Measurements from ENCODE around the gene PLCB1. TPM values are rescaled to one million over a fixed set of nuclear protein-coding genes. Genes with fewer than 3 reads are reported as not detected.

The PLCB1 gene
- total RNA-seq, 1 experiment from 2014 or later = 11.3 TPM

DNA sequence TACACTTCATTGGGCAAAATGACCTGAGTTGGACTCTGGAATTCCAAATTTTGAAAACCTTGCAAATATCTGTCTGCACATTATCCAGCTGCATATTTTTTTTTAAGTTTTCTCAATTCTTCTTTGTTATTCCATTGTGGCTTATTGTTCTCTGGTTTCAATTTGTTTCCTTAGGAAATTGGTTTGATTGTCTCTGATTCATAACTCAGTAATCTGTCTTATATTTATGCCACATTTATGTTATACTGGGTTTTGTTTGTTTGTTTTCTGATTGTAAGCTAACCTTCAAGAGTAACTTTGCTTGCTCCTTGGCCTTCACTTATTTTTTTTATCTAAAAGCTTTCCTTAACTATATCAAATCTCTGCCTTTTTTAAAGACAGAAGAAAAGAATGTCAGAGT lies 743.5 kb downstream of the PLCB1 start:
- ATAC-seq = no peak
- H3K4me1 Mint-ChIP-seq = no peaks in the 10 kb centered on the region

DNA sequence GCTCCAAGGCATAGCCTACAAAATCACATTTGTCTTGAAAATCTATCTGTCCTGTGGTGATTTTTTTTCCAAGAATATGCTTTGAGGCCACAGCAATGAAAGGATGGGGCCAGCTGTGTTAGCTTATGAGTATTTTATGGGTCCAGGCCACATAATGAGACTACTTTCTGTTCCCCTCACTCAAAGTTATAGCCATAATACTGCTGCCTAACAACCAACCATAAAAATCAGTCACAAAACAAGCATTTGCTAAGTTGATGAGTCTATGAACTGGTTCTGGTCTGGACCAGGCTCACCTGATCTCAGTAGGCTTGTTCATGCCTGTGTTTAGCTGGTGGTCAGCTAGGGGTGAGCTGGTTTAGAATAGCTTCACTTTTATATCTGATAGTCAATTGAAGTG lies 744.3 kb downstream of the PLCB1 start:
- ChIA-PET POLR2A (no interaction called here), CTCF (interaction anchor here (1.4 kb wide), 1 partner anchor 86 kb away, joined by 3 read pairs; no protein-coding TSS in a partner anchor)
- no peaks in the 10 kb centered on the region for H3K4me1 Mint-ChIP-seq
- no peak for DNase-seq (ENCODE audit: low spot score)
- no peaks in the 10 kb centered on the region for H3K27me3 Mint-ChIP-seq (ENCODE audit: low read depth)
- no peak overlapping the region for H3K27ac Mint-ChIP-seq
- H3K36me3 Mint-ChIP-seq = no peaks in the 10 kb centered on the region
- ATAC-seq = no peak
- no peak for TF ChIP-seq GRHL2 (CRISPR knock-in tag; IDR thresholded peaks at IDR 0.05; ENCODE audit: insufficient replicate concordance, severe bottlenecking)
- TF ChIP-seq ZNF416 (CRISPR knock-in tag; IDR thresholded peaks at IDR 0.05) = no peak
- TF ChIP-seq SMAD3 (CRISPR knock-in tag; IDR thresholded peaks at IDR 0.05; ENCODE audit: borderline replicate concordance) = no peak
- no peak overlapping the region for H3K4me3 Mint-ChIP-seq
- no peaks in the 10 kb centered on the region for H3K9me3 Mint-ChIP-seq

More for the DNA sequence above, 743.5 kb downstream of the PLCB1 start:
- TF ChIP-seq, protein P1, sequence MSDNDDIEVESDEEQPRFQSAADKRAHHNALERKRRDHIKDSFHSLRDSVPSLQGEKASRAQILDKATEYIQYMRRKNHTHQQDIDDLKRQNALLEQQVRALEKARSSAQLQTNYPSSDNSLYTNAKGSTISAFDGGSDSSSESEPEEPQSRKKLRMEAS (CRISPR knock-in tag; IDR thresholded peaks at IDR 0.05) = no peak
- H3K27ac Mint-ChIP-seq = no peak overlapping the region
- no peaks in the 10 kb centered on the region for H3K36me3 Mint-ChIP-seq
- H3K27me3 Mint-ChIP-seq (ENCODE audit: low read depth) = no peaks in the 10 kb centered on the region
- DNase-seq (ENCODE audit: low spot score) = no peak
- H3K9me3 Mint-ChIP-seq = no peaks in the 10 kb centered on the region
- CTCF ChIA-PET = no interaction called here
- POLR2A ChIA-PET = interaction anchor here (0.6 kb wide), 1 partner anchor 193 kb away, joined by 6 read pairs; no protein-coding TSS in a partner anchor
- no peak overlapping the region for H3K4me3 Mint-ChIP-seq

DNA sequence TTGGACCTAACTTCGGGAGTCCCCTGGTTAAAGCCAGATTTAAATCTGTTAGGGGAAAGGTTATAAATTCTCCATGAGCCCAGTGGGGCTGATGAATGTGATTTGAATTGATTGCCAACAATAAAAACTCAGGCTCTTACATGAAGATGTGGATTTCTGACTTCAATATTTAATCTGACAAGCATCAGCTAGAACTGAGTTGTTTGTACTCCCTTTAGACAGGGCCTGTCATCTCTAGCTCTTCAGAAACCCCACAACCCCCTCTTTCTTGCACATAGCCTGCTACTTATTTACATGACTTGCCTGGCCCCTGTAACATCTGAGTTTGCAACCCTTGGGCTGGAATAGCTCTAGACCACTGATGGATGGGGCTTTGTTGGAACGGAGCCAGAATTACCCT lies 745.2 kb downstream of the PLCB1 start:
- no peaks in the 10 kb centered on the region for H3K4me1 Mint-ChIP-seq
- DNase-seq (ENCODE audit: low spot score) (no peak), ATAC-seq (no peak)
- H3K36me3 Mint-ChIP-seq = no peaks in the 10 kb centered on the region
- no peak overlapping the region for H3K27ac Mint-ChIP-seq
- POLR2A ChIA-PET = interaction anchor here (0.6 kb wide), 1 partner anchor 118 kb away, joined by 3 read pairs; no protein-coding TSS in a partner anchor
- no peak overlapping the region for H3K4me3 Mint-ChIP-seq
- no peaks in the 10 kb centered on the region for H3K27me3 Mint-ChIP-seq (ENCODE audit: low read depth)
- CTCF ChIA-PET = interaction anchor here (0.8 to 1.4 kb wide), 3 partner anchors 9 to 87 kb away, joined by 3 to 4 read pairs (median 3); no protein-coding TSS in a partner anchor
- no peaks in the 10 kb centered on the region for H3K9me3 Mint-ChIP-seq
- TF ChIP-seq FOXP1 (CRISPR knock-in tag; IDR thresholded peaks at IDR 0.05; ENCODE audit: borderline replicate concordance) = no peak
- TF ChIP-seq, protein P2, sequence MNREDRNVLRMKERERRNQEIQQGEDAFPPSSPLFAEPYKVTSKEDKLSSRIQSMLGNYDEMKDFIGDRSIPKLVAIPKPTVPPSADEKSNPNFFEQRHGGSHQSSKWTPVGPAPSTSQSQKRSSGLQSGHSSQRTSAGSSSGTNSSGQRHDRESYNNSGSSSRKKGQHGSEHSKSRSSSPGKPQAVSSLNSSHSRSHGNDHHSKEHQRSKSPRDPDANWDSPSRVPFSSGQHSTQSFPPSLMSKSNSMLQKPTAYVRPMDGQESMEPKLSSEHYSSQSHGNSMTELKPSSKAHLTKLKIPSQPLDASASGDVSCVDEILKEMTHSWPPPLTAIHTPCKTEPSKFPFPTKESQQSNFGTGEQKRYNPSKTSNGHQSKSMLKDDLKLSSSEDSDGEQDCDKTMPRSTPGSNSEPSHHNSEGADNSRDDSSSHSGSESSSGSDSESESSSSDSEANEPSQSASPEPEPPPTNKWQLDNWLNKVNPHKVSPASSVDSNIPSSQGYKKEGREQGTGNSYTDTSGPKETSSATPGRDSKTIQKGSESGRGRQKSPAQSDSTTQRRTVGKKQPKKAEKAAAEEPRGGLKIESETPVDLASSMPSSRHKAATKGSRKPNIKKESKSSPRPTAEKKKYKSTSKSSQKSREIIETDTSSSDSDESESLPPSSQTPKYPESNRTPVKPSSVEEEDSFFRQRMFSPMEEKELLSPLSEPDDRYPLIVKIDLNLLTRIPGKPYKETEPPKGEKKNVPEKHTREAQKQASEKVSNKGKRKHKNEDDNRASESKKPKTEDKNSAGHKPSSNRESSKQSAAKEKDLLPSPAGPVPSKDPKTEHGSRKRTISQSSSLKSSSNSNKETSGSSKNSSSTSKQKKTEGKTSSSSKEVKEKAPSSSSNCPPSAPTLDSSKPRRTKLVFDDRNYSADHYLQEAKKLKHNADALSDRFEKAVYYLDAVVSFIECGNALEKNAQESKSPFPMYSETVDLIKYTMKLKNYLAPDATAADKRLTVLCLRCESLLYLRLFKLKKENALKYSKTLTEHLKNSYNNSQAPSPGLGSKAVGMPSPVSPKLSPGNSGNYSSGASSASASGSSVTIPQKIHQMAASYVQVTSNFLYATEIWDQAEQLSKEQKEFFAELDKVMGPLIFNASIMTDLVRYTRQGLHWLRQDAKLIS (CRISPR knock-in tag; IDR thresholded peaks at IDR 0.05; ENCODE audit: borderline replicate concordance) = no peak
- TF ChIP-seq GTF2I (CRISPR knock-in tag; conservative IDR thresholded peaks at IDR 0.05) = no peak
- TF ChIP-seq, protein P3, sequence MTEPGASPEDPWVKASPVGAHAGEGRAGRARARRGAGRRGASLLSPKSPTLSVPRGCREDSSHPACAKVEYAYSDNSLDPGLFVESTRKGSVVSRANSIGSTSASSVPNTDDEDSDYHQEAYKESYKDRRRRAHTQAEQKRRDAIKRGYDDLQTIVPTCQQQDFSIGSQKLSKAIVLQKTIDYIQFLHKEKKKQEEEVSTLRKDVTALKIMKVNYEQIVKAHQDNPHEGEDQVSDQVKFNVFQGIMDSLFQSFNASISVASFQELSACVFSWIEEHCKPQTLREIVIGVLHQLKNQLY (CRISPR knock-in tag; IDR thresholded peaks at IDR 0.05) = no peak
- TF ChIP-seq PRDM15 (CRISPR knock-in tag; IDR thresholded peaks at IDR 0.05) = no peak
- TF ChIP-seq PRRX2 (CRISPR knock-in tag; IDR thresholded peaks at IDR 0.05) = no peak
- TF ChIP-seq JAZF1 (CRISPR knock-in tag; IDR thresholded peaks at IDR 0.05) = no peak
- TF ChIP-seq, protein P4, sequence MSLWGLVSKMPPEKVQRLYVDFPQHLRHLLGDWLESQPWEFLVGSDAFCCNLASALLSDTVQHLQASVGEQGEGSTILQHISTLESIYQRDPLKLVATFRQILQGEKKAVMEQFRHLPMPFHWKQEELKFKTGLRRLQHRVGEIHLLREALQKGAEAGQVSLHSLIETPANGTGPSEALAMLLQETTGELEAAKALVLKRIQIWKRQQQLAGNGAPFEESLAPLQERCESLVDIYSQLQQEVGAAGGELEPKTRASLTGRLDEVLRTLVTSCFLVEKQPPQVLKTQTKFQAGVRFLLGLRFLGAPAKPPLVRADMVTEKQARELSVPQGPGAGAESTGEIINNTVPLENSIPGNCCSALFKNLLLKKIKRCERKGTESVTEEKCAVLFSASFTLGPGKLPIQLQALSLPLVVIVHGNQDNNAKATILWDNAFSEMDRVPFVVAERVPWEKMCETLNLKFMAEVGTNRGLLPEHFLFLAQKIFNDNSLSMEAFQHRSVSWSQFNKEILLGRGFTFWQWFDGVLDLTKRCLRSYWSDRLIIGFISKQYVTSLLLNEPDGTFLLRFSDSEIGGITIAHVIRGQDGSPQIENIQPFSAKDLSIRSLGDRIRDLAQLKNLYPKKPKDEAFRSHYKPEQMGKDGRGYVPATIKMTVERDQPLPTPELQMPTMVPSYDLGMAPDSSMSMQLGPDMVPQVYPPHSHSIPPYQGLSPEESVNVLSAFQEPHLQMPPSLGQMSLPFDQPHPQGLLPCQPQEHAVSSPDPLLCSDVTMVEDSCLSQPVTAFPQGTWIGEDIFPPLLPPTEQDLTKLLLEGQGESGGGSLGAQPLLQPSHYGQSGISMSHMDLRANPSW (CRISPR knock-in tag; conservative IDR thresholded peaks at IDR 0.05; ENCODE audit: low read depth) = no peak
- no peak for TF ChIP-seq SMAD3 (CRISPR knock-in tag; IDR thresholded peaks at IDR 0.05; ENCODE audit: borderline replicate concordance)
- TF ChIP-seq, protein P5, sequence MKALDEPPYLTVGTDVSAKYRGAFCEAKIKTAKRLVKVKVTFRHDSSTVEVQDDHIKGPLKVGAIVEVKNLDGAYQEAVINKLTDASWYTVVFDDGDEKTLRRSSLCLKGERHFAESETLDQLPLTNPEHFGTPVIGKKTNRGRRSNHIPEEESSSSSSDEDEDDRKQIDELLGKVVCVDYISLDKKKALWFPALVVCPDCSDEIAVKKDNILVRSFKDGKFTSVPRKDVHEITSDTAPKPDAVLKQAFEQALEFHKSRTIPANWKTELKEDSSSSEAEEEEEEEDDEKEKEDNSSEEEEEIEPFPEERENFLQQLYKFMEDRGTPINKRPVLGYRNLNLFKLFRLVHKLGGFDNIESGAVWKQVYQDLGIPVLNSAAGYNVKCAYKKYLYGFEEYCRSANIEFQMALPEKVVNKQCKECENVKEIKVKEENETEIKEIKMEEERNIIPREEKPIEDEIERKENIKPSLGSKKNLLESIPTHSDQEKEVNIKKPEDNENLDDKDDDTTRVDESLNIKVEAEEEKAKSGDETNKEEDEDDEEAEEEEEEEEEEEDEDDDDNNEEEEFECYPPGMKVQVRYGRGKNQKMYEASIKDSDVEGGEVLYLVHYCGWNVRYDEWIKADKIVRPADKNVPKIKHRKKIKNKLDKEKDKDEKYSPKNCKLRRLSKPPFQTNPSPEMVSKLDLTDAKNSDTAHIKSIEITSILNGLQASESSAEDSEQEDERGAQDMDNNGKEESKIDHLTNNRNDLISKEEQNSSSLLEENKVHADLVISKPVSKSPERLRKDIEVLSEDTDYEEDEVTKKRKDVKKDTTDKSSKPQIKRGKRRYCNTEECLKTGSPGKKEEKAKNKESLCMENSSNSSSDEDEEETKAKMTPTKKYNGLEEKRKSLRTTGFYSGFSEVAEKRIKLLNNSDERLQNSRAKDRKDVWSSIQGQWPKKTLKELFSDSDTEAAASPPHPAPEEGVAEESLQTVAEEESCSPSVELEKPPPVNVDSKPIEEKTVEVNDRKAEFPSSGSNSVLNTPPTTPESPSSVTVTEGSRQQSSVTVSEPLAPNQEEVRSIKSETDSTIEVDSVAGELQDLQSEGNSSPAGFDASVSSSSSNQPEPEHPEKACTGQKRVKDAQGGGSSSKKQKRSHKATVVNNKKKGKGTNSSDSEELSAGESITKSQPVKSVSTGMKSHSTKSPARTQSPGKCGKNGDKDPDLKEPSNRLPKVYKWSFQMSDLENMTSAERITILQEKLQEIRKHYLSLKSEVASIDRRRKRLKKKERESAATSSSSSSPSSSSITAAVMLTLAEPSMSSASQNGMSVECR (CRISPR knock-in tag; IDR thresholded peaks at IDR 0.05; ENCODE audit: borderline replicate concordance) = no peak

Measured in WTC11 (cell line).